Mucosa of stomach (tissue), 1 donor: Measurements from ENCODE around the gene CTSK.
"Not testable (repeated sequence)": the region's sequence is repeated elsewhere in the genome, so short reads cannot be mapped to it uniquely, and the experiment has no call there.

Source experiments
- H3K27me3 ChIP-seq: one replicate; pipeline ENCODE4 v1.7.0; 2013; ENCODE audit warnings: mild to moderate bottlenecking, low read length; ENCODE audit not compliant: control insufficient read depth, insufficient read depth
- H3K36me3 ChIP-seq: one replicate; pipeline ENCODE4 v1.7.0; 2013; ENCODE audit warnings: low read length; ENCODE audit not compliant: control insufficient read depth, insufficient read depth
- H3K4me1 ChIP-seq: one replicate; pipeline ENCODE4 v1.7.0; 2013; ENCODE audit warnings: mild to moderate bottlenecking, low read length; ENCODE audit not compliant: control insufficient read depth, insufficient read depth
- H3K4me3 ChIP-seq: one replicate; pipeline ENCODE4 v1.7.0; 2013; ENCODE audit warnings: low read length
- H3K9ac ChIP-seq: one replicate; pipeline ENCODE4 v1.7.0; 2013; ENCODE audit warnings: mild to moderate bottlenecking, low read length, moderate library complexity
- H3K9me3 ChIP-seq: one replicate; pipeline ENCODE4 v1.7.0; 2013; ENCODE audit warnings: mild to moderate bottlenecking, low read length, moderate library complexity; ENCODE audit not compliant: control insufficient read depth
- donor health status: Pancreatic carcinoma.

Gene CTSK

GRCh38 chr1:150808121-150808520, at the start of gene CTSK:
Gene CTSK, minus strand, starts transcription at chr1:150808260. Its CDS starts 1,455 bp downstream, at chr1:150806805.
- H3K4me1 ChIP-seq: peaks cover 12% of the 10 kb centered on the region
- no peak within 1 kb of the TSS for H3K4me3 ChIP-seq
- no peaks in the 10 kb centered on the region for H3K9me3 ChIP-seq
- no peaks in the 10 kb centered on the region for H3K27me3 ChIP-seq
- H3K36me3 ChIP-seq: peaks cover 6% of the 10 kb centered on the region
- H3K9ac ChIP-seq: no peak within 1 kb of the TSS

DNA sequence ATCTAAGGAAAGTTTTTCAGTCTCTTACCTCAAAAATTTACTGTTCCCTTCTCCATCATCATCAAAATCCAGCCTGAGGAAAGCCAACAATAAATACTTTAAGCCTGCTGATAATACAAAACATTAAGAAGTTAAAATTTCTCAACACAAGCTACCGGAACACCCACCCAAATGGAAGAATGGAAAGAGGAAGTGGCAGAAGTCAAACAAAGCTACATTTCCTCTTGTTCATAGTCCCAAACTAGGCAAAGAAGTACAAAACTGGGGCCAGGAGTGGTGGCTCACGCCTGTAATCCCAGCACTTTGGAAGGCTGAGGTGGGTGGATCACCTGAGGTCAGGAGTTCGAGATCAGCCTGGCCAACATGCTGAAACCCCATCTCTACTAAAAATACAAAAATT, 44.7 kb upstream of the CTSK start:
- H3K9me3 ChIP-seq, H3K4me1 ChIP-seq, H3K4me3 ChIP-seq, H3K36me3 ChIP-seq, H3K9ac ChIP-seq, H3K27me3 ChIP-seq: not testable (repeated sequence)

GRCh38 chr1:150850801-150851362, 42.8 kb upstream of the CTSK start:
- not testable (repeated sequence) for H3K4me1 ChIP-seq, H3K27me3 ChIP-seq, H3K36me3 ChIP-seq, H3K9ac ChIP-seq, H3K4me3 ChIP-seq, H3K9me3 ChIP-seq

DNA sequence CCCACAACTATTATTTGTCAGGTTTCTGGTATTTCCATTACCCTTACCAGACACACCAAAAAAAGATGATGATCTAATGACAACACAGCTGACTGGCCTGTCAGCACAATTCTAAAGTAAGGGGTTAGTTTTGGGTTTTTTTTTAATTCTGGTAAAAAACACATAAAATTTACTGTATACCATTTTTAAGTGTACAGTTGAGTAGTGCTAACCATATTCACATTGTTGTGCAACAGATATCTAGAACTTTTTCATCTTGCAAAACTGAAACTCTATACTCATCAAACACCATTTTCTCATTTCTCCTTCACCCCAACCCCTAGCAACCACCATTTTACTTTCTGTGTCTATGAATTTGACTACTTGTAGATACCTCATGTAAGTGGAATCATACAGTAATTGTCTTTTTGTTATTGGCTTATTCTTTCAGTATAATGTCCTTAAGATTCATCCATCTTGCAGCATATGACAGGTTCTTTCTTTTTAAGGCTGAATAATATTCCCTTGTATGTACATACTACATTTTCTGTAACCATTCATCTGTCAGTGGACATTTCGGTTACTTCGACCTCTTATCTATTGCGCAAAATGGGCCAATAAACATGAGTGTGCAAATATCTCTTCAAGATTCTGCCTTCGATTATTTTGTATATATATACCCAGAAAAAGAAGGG, 38.5 kb upstream of the CTSK start:
- Histone ChIP-seq H3K9me3 (no peaks in the 10 kb centered on the region), H3K27me3 (no peaks in the 10 kb centered on the region), H3K4me1 (peaks cover 9% of the 10 kb centered on the region), H3K36me3 (no peaks in the 10 kb centered on the region), H3K4me3 (no peak overlapping the region), H3K9ac (no peak overlapping the region)

GRCh38 chr1:150843474-150843873, 35.4 kb upstream of the CTSK start:
- no peak overlapping the region for H3K4me3 ChIP-seq
- H3K27me3 ChIP-seq: no peaks in the 10 kb centered on the region
- H3K4me1 ChIP-seq: peaks cover 11% of the 10 kb centered on the region
- no peaks in the 10 kb centered on the region for H3K36me3 ChIP-seq
- H3K9ac ChIP-seq: no peak overlapping the region
- no peaks in the 10 kb centered on the region for H3K9me3 ChIP-seq

- Histone ChIP-seq H3K4me1 (peaks cover 11% of the 10 kb centered on the region), H3K9ac (no peak overlapping the region), H3K27me3 (no peaks in the 10 kb centered on the region), H3K36me3 (no peaks in the 10 kb centered on the region), H3K4me3 (no peak overlapping the region), H3K9me3 (no peaks in the 10 kb centered on the region)
Measured at GRCh38 chr1:150842964-150843363, 34.9 kb upstream of the CTSK start.

DNA sequence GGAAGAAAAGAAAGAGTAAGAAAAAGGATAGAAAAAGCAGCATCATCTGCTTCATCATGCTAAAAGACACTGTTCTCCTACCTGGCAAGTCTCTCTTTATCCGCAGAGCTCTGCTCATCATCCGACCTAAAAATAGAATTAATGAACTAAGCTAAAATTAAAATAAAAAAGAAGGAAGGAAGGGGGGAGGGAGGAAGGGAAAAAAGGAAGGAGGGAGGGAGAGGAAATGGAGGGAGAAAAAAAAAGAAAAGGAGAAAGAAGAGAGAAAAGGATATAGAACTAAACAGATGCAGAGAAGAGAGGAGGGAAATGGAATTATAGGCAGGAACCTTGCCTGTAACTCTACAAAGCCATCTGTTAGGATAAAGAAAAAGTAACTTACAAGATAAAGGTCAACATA, 34.3 kb upstream of the CTSK start:
- H3K9me3 ChIP-seq: no peaks in the 10 kb centered on the region
- no peak overlapping the region for H3K4me3 ChIP-seq
- no peaks in the 10 kb centered on the region for H3K36me3 ChIP-seq
- H3K4me1 ChIP-seq: peaks cover 11% of the 10 kb centered on the region
- H3K9ac ChIP-seq: no peak overlapping the region
- no peaks in the 10 kb centered on the region for H3K27me3 ChIP-seq

DNA sequence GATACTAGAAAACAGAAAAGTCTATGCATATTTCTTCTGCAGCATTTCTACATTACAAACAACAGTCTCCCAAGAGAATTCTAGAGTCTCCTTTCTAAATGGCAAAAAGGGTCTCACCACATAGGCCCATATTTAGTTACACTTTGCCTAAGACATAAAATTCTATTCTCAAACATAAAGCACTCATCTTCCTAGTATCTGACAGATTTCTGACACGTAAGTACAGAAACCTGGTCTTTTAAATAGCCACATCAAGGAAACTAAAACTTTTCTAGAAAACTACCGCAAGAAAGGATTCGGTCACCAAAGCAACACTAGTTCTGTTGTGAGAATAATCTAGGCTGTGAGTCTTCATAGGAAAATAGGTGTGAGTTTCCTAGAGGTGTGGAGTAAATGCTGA, 33.6 kb upstream of the CTSK start:
- H3K4me3 ChIP-seq: no peak overlapping the region
- H3K4me1 ChIP-seq: peaks cover 11% of the 10 kb centered on the region
- H3K36me3 ChIP-seq: no peaks in the 10 kb centered on the region
- no peaks in the 10 kb centered on the region for H3K27me3 ChIP-seq
- no peak overlapping the region for H3K9ac ChIP-seq
- no peaks in the 10 kb centered on the region for H3K9me3 ChIP-seq

DNA sequence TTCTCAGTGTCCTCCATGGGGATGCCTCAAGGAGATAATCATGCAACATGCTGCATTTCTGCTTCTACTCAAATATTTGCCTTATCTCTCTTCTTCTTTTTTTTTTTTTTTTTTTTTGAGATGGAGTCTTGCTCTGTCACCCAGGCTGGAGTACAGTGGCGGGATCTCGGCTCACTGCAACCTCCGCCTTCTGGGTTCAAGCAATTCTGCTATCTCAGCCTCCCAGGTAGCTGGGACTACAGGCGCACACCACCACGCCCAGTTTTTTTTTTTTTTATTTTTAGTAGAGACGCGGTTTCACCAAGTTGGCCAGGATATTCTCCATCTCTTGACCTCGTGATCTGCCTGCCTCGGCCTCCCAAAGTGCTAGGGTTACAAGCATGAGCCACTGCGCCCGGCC, 32.8 kb upstream of the CTSK start:
- not testable (repeated sequence) for H3K4me3 ChIP-seq, H3K9me3 ChIP-seq, H3K36me3 ChIP-seq, H3K27me3 ChIP-seq, H3K9ac ChIP-seq
- peaks cover 11% of the 10 kb centered on the region for H3K4me1 ChIP-seq

DNA sequence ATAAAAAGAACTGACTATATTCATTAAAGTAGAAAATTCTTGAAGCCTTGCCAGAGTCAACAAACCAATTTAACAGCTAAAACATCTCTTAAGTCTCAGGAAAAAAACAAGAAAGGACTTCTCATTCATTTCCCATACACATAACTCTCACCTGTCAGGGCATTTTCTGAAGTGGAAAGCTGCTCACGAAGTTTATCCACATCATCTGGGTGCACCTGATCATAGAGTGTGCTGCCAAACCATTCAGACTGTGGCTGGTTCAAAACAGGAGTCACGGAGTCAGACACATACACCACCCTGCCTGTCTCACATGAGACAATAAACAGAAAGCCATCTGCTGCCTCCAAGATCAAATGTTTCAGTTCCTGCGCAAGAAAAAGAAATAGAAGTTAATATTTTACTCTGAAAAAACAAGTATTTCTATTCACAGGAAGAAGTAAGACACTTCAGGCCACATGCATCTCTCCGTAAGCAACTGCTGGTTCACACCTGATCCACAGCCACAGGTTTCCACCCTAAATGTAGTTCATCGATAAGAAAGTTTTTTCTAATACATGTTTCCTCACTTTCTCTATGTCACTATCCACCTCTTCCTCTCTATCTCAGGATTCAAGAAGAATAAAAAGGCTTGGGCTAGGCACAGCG, 28.2 kb upstream of the CTSK start:
- no peak overlapping the region for H3K4me3 ChIP-seq
- no peaks in the 10 kb centered on the region for H3K36me3 ChIP-seq

DNA sequence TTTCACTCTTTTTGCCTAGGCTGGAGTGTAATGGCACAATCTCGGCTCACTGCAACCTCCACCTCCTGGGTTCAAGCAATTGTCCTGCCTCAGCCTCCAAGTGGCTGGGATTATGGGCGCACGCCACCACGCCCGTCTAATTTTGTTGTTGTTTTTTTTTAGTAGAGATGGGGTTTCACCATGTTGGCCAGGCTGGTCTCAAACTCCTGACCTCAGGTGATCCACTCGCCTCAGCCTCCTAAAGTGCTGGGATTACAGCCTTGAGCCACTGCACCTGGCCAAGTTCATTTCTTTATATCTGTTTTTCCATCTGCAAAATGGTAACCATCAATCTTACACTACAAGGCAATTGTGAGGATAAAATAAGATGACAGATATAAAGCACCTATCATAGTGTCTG, 25.9 kb upstream of the CTSK start:
- not testable (repeated sequence) for H3K27me3 ChIP-seq, H3K9ac ChIP-seq, H3K4me1 ChIP-seq, H3K9me3 ChIP-seq, H3K4me3 ChIP-seq, H3K36me3 ChIP-seq

More for the DNA sequence above, 28.2 kb upstream of the CTSK start:
- Histone ChIP-seq H3K4me1 (no peaks in the 10 kb centered on the region), H3K9ac (no peak overlapping the region), H3K9me3 (no peaks in the 10 kb centered on the region), H3K27me3 (no peaks in the 10 kb centered on the region)

DNA sequence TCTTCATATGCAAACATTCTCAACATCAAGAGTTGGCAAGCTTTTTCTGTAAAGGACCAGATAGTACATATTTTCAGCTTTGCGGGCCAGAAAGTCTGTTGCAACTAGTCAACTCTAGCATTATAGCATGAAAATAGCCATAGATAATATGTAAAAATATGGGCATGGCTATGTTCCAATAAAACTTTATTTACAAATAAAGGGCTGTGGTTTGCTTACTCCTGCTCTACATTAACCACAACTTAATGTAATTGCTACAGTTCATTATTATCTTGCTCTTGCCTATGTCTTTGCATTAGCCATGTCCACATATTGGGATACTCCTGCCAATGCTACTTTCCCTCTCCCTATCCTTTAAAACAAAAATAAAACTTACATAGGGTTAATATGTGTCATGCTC, 24.5 kb upstream of the CTSK start:
- Histone ChIP-seq H3K9me3 (no peaks in the 10 kb centered on the region), H3K9ac (no peak overlapping the region), H3K4me1 (no peaks in the 10 kb centered on the region), H3K36me3 (peaks cover 9% of the 10 kb centered on the region), H3K4me3 (no peak overlapping the region), H3K27me3 (no peaks in the 10 kb centered on the region)
